Measurements from ENCODE around the gene PPP1R15B. TPM values are rescaled to one million over a fixed set of nuclear protein-coding genes. Genes with fewer than 3 reads are reported as not detected.

The PPP1R15B gene
- polyA plus RNA-seq, 1 donor (not counting 4 experiments of a cell fraction or from before 2014, with no cell fraction given), result 19.1 TPM

GRCh38 chr1:204447736-204448135, 36.1 kb upstream of the PPP1R15B start:
- Histone ChIP-seq H3K27me3 (ENCODE audit: control insufficient read depth, extremely low read depth, insufficient read depth, low read length) (no peaks in the 10 kb centered on the region), H3K4me1 (ENCODE audit: control insufficient read depth, extremely low read depth, insufficient read depth, low read length) (peaks cover 43% of the 10 kb centered on the region), H3K27ac (ENCODE audit: control insufficient read depth, insufficient read depth, low read length) (no peak overlapping the region), H3K9me1 (ENCODE audit: control insufficient read depth, extremely low read depth, insufficient read depth, low read length) (no peaks in the 10 kb centered on the region), H4K20me1 (ENCODE audit: control insufficient read depth, extremely low read depth, insufficient read depth, low read length) (no peaks in the 10 kb centered on the region), H3K9me3 (ENCODE audit: control insufficient read depth, low read depth, low read length) (no peaks in the 10 kb centered on the region), H3K36me3 (ENCODE audit: control insufficient read depth in 2 of 2, extremely low read depth in 1 of 2, insufficient read depth in 2 of 2, low read length in 2 of 2) (peaks cover 0 to 1% of the 10 kb centered on the region in 2 experiments), H2AFZ (ENCODE audit: control insufficient read depth, low read length) (no peak overlapping the region), H3K4me2 (ENCODE audit: control insufficient read depth, extremely low read depth, insufficient read depth, low read depth, low read length) (no peak overlapping the region), H3K79me2 (ENCODE audit: control insufficient read depth, insufficient read depth, low read length) (no peaks in the 10 kb centered on the region), H3K9ac (ENCODE audit: control insufficient read depth, extremely low read depth, insufficient read depth, low read length) (no peak overlapping the region), H3K4me3 (ENCODE audit: control insufficient read depth in 2 of 3, extremely low read depth in 1 of 3, insufficient read depth in 2 of 3, low read depth in 1 of 3, low read length in 3 of 3) (no peak overlapping the region)
- TF ChIP-seq CTCF (optimal IDR thresholded peaks at IDR 0.05 in 1 of 3, IDR thresholded peaks at IDR 0.05 in 1 of 3, conservative IDR thresholded peaks at IDR 0.05 in 1 of 3; ENCODE audit: extremely low read depth in 1 of 3, insufficient read depth in 2 of 3, low read length in 3 of 3), result no peak
- no peak for TF ChIP-seq EZH2 (IDR thresholded peaks at IDR 0.05; ENCODE audit: low read length)
- dilution Hi-C loops (cut with MboI; ENCODE audit: extremely low pct_ligation_motif_present, low sequenced_read_pairs), result no loop called here
- DNase-seq (ENCODE audit: low read depth, low spot score), result no peak
- no peak for FAIRE-seq

- Histone ChIP-seq H3K9me3 (ENCODE audit: control insufficient read depth, low read depth, low read length) (no peaks in the 10 kb centered on the region), H3K36me3 (ENCODE audit: control insufficient read depth in 2 of 2, extremely low read depth in 1 of 2, insufficient read depth in 2 of 2, low read length in 2 of 2) (peaks cover 0 to 1% of the 10 kb centered on the region in 2 experiments), H3K27ac (ENCODE audit: control insufficient read depth, insufficient read depth, low read length) (no peak overlapping the region), H4K20me1 (ENCODE audit: control insufficient read depth, extremely low read depth, insufficient read depth, low read length) (no peaks in the 10 kb centered on the region), H3K79me2 (ENCODE audit: control insufficient read depth, insufficient read depth, low read length) (no peaks in the 10 kb centered on the region), H3K4me1 (ENCODE audit: control insufficient read depth, extremely low read depth, insufficient read depth, low read length) (peaks cover 48% of the 10 kb centered on the region), H3K4me2 (ENCODE audit: control insufficient read depth, extremely low read depth, insufficient read depth, low read depth, low read length) (no peak overlapping the region), H3K4me3 (ENCODE audit: control insufficient read depth in 2 of 3, extremely low read depth in 1 of 3, insufficient read depth in 2 of 3, low read depth in 1 of 3, low read length in 3 of 3) (no peak overlapping the region), H2AFZ (ENCODE audit: control insufficient read depth, low read length) (no peak overlapping the region), H3K9me1 (ENCODE audit: control insufficient read depth, extremely low read depth, insufficient read depth, low read length) (no peaks in the 10 kb centered on the region), H3K9ac (ENCODE audit: control insufficient read depth, extremely low read depth, insufficient read depth, low read length) (no peak overlapping the region), H3K27me3 (ENCODE audit: control insufficient read depth, extremely low read depth, insufficient read depth, low read length) (no peaks in the 10 kb centered on the region)
- dilution Hi-C loops (cut with MboI; ENCODE audit: extremely low pct_ligation_motif_present, low sequenced_read_pairs), result no loop called here
- DNase-seq (ENCODE audit: low read depth, low spot score) (no peak), FAIRE-seq (no peak)
- TF ChIP-seq EZH2 (IDR thresholded peaks at IDR 0.05; ENCODE audit: low read length), result no peak
- no peak for TF ChIP-seq CTCF (optimal IDR thresholded peaks at IDR 0.05 in 1 of 3, IDR thresholded peaks at IDR 0.05 in 1 of 3, conservative IDR thresholded peaks at IDR 0.05 in 1 of 3; ENCODE audit: extremely low read depth in 1 of 3, insufficient read depth in 2 of 3, low read length in 3 of 3)
Measured at GRCh38 chr1:204447190-204447589, 35.6 kb upstream of the PPP1R15B start.
